Measurements from ENCODE around the gene GGT6. TPM values are rescaled to one million over a fixed set of nuclear protein-coding genes. Genes with fewer than 3 reads are reported as not detected.
A peak's percentile ranks its signal among the peaks of the same experiment; 100 is the strongest.

The GGT6 gene
- polyA plus RNA-seq, 3 donors from 2014 or later: not detected

DNA sequence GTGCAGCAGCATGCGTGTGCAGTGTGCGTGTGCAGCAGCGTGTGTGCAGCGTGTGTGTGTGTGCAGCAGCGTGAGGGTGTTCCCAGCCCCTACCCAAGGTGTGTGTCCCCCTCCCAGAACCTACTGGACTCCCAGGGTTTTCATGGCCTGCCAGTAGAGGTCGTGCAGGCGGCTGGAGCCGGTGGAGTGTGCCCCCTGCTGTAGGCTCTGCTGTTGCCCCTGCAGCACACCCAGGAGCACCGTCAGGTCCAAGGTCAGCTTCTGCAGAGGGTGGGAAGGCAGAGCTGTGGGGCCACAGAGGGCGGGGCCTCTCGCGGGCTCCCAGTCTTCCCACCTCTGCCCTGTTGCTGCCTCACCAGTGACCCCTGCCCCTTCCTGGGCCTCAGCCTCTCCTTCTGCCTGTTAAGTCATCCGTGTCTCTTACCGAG is 20.1 kb downstream of the GGT6 start:
- Mint-ChIP-seq H3K27me3 (ENCODE audit: low read depth in 3 of 3) (peaks cover 0 to 2% (median 0%) of the 10 kb centered on the region in 3 donors), H3K9me3 (no peaks in the 10 kb centered on the region), H3K36me3 (peaks cover 0 to 5% (median 4%) of the 10 kb centered on the region in 3 donors), H3K4me1 (no peaks in the 10 kb centered on the region), H3K27ac (no peak overlapping the region), H3K4me3 (no peak overlapping the region)
- no peak for DNase-seq

DNA sequence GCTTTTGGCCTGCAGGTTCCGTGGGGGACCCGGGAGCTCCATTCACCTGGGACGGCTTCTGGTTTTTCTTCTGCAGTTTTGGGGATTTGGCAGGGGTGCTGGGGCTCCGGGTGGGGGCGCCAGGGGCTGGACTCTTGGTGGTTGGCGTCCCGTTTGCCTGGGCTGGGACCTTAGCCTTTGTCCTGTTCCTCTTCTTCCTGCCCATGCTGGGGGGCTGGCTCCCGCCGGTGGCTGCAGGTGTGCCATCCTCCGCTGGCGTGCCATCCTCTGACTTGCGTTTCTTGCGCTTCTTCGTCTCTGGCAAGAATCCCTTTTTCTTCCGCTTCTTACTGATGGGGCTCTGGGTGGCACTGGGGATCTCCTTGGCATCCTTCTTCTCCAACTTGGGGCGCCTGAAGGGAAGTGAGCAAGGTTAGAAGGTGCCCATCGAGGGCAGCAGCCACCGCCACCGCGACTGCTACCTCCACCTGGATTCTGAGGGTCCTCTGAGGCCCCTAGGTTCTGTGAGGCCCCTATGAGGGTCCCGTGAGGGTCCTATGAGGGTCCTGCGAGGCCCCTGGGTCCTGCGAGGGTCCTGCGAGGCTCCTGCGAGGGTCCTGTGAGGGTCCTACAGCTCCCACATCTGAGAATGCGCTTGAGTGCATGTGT is 20.7 kb downstream of the GGT6 start:
- Mint-ChIP-seq H3K27ac (no peak overlapping the region), H3K4me1 (no peaks in the 10 kb centered on the region), H3K9me3 (no peaks in the 10 kb centered on the region), H3K36me3 (peaks cover 0 to 5% (median 4%) of the 10 kb centered on the region in 3 donors), H3K27me3 (ENCODE audit: low read depth in 3 of 3) (no peaks in the 10 kb centered on the region), H3K4me3 (no peak overlapping the region)
- no peak for DNase-seq

DNA sequence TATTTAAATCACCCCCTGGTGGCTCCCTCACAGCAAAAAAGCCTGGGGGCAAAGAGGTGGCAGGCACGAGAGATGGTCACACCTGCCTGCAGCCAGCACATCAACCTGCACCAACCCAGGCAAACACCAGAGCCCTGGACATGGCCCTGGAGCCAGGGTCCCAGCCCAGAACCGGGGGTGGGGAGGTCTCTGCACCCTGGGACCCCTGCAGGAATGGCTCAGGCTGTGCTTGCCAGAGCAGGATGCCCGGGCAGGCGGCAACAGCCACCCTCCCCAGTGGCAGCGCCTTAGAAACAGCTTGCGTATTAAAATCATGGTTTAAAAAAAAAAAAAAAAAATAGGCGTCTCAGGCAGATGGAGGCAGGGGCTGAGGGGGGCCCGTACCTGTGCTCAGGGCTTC is 21.4 kb downstream of the GGT6 start:
- Mint-ChIP-seq H3K27me3 (ENCODE audit: low read depth in 3 of 3) (peaks cover 0 to 2% (median 0%) of the 10 kb centered on the region in 3 donors), H3K4me1 (no peaks in the 10 kb centered on the region), H3K27ac (no peak overlapping the region), H3K4me3 (no peak overlapping the region), H3K36me3 (peaks cover 0 to 5% (median 4%) of the 10 kb centered on the region in 3 donors), H3K9me3 (no peaks in the 10 kb centered on the region)
- DNase-seq: no peak

DNA sequence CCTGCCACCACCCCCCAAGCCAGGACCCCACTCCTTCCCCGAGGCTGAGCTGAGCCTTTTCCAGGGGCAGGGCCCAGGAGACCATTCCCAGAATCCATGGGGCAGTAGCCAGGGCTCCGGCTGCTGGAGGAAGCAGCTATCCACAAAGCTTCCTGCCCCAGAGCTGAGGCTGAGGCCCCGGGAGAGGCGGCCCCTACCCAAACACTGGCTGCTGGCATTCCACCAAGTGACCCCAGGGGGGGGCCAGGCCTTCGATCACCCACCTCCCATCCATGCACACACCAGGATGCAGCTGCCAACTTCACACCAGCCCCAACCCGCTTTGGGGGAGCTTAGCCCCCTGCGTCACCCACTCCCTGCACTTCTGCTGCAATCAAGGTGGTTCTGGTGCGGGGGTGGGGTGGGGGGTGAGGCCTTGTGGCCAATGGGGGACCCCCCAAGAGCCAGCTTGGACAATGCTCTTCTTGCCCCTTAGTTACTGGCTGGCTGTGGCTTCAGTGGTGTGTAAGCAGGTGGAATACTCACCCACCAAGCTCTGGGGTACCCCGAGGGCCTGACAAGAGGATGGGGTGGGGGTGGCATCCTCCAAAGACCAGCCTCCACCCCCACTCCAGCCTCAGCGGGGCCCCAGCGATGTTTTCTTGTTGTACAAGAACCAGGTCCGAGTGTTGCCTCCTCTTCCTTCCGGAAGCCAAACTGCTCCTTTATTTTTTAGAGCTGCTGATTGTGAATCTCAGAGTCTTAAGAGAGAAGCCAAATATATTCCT is 22.0 kb downstream of the GGT6 start:
- H3K27ac Mint-ChIP-seq: no peak overlapping the region
- no peak overlapping the region for H3K4me3 Mint-ChIP-seq
- DNase-seq: no peak
- peaks cover 0 to 5% (median 4%) of the 10 kb centered on the region in 3 donors for H3K36me3 Mint-ChIP-seq
- H3K27me3 Mint-ChIP-seq (ENCODE audit: low read depth in 3 of 3): peaks cover 0 to 2% (median 0%) of the 10 kb centered on the region in 3 donors
- H3K9me3 Mint-ChIP-seq: no peaks in the 10 kb centered on the region
- H3K4me1 Mint-ChIP-seq: no peaks in the 10 kb centered on the region

DNA sequence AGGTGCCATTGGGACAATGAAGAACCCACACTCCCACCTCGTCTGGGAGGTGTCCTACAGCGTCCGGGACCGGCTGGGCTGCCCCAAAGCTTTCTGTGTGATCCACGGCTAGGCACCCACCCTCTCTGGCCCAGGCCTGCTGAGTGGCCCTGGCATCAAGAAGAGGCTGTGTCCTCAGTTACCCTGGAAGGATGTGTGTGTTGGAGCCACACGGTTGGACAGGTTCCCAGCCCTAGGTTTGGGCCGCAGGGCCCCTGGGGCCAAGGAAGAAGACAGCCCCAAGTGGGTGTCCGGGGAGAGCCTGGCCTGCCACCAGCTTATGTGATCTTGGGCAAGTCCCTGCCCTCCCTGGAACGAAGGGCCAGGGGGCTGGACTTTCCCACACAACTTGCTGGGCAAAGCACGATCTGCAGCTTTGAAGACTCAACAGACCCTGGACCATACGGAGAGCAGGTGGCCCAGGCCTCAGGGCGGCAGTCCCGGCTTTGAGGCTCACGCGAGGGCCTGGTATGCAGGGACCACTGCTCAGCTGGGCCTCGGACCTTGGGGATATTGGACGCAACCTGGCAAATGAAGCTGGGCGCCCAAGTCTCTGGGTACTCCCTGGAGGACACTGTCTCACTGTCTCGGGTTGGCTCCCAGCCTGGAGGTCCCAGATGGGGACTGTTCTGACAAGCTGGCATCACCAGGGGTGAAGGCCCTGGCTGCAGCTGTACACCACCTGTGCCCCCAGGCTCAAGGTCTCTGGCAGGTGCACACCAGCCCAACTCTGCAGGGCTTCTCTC is 22.7 kb downstream of the GGT6 start:
- Mint-ChIP-seq H3K9me3 (no peaks in the 10 kb centered on the region), H3K4me1 (no peaks in the 10 kb centered on the region), H3K36me3 (peaks cover 0 to 5% (median 4%) of the 10 kb centered on the region in 3 donors), H3K27ac (no peak overlapping the region), H3K4me3 (no peak overlapping the region), H3K27me3 (ENCODE audit: low read depth in 3 of 3) (peaks cover 0 to 2% (median 0%) of the 10 kb centered on the region in 3 donors)
- DNase-seq: no peak

DNA sequence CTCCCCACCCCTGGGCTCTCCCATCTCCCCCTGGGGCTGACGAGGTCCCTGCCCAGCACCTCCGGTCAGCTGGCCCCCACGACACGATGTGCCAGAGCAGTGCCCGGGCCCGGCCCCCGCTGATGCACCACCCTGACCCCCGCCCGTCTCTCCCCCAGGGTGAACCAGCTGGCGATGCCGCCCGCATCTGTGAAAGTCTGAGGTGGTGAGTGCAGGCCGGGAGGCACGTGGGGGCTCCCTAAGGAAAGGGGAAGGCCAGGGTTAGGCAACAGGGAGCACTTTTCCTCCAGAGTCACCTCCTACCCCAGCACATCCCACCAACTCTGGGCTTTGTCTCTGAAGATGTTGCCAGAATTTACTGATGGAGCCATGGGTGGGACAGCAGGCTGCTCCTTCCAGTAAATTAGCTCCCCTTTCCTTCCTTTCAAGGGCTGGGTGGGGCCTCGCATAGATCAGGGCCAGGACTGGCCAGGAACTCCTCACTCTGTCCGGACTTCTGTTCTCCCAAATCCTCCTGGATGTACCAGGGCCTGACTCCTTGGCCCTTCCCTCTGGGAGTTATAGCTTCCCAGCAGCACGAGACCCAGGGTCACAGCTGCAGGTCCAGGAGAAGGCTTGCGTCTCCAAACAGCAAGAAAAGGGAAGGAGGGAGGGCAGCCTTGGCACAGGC is 23.5 kb downstream of the GGT6 start:
- no peaks in the 10 kb centered on the region for H3K9me3 Mint-ChIP-seq
- H3K27me3 Mint-ChIP-seq (ENCODE audit: low read depth in 3 of 3): peaks cover 0 to 5% (median 0%) of the 10 kb centered on the region in 3 donors
- no peak for DNase-seq
- no peaks in the 10 kb centered on the region for H3K4me1 Mint-ChIP-seq
- peak overlapping the region in 1 of 6 donors; percentile 15 for H3K27ac Mint-ChIP-seq
- no peak overlapping the region for H3K4me3 Mint-ChIP-seq
- peaks cover 3 to 5% (median 4%) of the 10 kb centered on the region in 3 donors for H3K36me3 Mint-ChIP-seq

DNA sequence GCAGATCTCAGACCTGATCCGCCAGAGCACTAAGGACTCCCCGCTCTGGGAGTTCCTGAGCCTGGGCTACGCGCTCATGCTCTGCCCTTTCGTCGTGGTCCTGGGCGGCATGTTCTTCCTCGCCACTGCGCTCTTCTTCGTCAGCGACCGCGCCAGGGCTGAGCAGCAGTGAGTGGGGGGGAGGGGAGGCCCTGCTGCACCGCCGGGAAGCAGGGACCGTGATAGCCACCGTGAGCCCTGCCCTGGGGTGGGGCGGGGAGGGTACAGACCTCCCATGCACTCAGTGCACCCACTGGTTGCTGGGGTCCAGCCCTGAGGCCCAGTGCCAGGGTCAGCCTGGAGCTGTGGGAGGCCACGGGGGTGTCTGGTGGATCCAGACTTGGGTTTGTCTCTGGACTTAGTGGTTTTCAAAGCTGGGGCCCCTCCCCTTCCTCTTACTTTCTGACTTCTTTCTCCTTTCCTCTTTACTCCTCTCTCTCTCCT is 24.1 kb downstream of the GGT6 start:
- DNase-seq: no peak
- no peak overlapping the region for H3K4me3 Mint-ChIP-seq
- peaks cover 4 to 5% (median 4%) of the 10 kb centered on the region in 3 donors for H3K36me3 Mint-ChIP-seq
- peaks cover 0 to 5% (median 0%) of the 10 kb centered on the region in 3 donors for H3K27me3 Mint-ChIP-seq (ENCODE audit: low read depth in 3 of 3)
- no peak overlapping the region for H3K27ac Mint-ChIP-seq
- no peaks in the 10 kb centered on the region for H3K4me1 Mint-ChIP-seq
- H3K9me3 Mint-ChIP-seq: no peaks in the 10 kb centered on the region

DNA sequence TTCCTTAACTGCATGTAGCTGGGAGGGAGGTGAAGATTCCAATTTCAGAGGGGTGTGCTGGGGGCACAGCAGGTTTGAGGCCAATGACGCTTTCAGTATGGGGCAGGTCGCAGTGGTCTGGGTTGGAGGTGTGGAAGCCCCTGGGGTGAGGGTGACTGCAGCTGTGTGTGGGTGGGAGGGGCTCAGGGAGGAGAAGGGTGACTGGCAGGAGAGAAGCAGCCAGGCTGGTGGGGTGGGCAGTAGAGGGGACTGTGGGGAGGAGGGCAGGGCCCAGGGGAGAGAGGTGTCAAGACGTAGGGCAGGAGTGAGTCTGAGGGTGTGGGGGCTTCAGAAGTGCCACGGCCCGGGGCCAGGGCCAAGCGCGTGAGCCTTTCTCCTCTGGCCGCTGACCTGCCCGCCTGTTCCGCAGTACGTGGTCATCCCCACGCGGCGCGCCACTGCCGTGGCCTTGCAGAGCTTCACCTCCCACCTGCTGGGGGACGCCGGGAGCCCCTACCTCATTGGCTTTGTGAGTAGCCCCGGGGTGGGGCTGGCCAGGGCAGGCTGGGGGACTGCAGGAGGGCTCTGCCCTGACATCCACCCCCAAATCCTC is 24.6 kb downstream of the GGT6 start:
- Mint-ChIP-seq H3K4me1 (no peaks in the 10 kb centered on the region), H3K36me3 (peaks cover 4 to 5% (median 4%) of the 10 kb centered on the region in 3 donors), H3K27ac (no peak overlapping the region), H3K9me3 (no peaks in the 10 kb centered on the region), H3K27me3 (ENCODE audit: low read depth in 3 of 3) (peaks cover 0 to 5% (median 0%) of the 10 kb centered on the region in 3 donors), H3K4me3 (no peak overlapping the region)
- DNase-seq: no peak

DNA sequence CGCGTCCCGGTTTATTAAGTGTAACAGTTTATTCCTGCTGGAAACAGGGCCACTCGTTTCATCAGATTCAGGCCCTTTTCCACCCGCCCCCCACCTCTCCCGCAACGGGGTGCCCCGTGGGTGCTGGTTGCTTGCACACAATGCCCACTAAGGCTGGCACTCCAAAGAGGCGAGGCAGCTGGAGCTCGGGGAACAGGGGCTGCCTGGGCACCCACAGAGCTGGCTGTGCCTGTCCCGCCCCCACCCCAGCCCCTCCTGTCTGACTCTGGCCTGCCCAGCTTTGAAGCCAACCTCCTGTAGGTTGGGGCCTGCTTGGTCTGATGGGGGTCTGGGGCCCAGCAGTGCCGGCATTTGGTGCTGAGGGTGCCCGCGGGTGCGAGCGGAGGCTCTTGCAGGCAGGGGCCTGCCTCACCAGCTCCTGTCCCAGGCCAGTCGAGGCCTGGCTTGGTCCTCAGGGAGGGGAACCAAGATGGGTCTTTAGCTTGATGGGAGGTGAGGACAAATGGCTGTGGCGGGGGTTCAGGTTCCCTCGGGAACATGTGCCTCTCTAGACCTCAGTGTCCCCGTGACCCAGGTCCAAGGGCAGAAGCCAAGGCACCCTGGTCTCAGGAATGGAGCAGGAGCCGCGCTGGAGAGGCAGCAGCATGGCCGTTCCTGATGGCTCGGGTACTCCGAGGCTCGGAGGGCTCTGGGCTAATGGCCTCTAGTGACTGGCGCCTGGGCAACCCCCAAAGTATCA is 25.3 kb downstream of the GGT6 start:
- H3K27ac Mint-ChIP-seq: no peak overlapping the region
- no peak for DNase-seq

DNA sequence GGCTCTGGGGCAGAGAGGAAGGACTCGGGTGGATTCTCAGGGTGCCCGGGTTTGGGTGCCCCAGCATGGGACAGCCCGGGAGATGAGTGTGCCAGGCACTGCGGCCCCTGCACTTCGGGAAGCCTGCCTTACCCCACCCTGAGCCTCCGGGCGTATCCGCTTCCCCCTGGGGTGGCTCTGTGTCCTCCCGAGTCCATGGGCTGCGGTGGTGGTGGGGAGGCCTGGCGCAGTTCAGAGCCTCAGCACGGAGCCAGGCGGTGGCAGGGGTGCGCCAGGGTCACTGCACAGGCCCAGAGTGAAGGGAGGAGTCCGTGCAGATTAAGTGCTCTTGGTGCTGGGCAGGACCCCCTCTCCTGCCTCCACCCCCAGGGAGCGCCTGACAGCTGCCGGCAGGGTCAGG is 25.9 kb downstream of the GGT6 start:
- Mint-ChIP-seq H3K27ac (no peak overlapping the region), H3K9me3 (no peaks in the 10 kb centered on the region), H3K4me3 (no peak overlapping the region), H3K4me1 (no peaks in the 10 kb centered on the region), H3K27me3 (ENCODE audit: low read depth in 3 of 3) (peaks cover 0 to 5% (median 0%) of the 10 kb centered on the region in 3 donors), H3K36me3 (peaks cover 0 to 4% (median under 1%) of the 10 kb centered on the region in 3 donors)
- DNase-seq: no peak

More for the DNA sequence above, 25.3 kb downstream of the GGT6 start:
- Mint-ChIP-seq H3K27me3 (ENCODE audit: low read depth in 3 of 3) (peaks cover 0 to 5% (median 0%) of the 10 kb centered on the region in 3 donors), H3K4me1 (no peaks in the 10 kb centered on the region), H3K9me3 (no peaks in the 10 kb centered on the region), H3K36me3 (peaks cover 4 to 5% (median 4%) of the 10 kb centered on the region in 3 donors), H3K4me3 (no peak overlapping the region)

DNA sequence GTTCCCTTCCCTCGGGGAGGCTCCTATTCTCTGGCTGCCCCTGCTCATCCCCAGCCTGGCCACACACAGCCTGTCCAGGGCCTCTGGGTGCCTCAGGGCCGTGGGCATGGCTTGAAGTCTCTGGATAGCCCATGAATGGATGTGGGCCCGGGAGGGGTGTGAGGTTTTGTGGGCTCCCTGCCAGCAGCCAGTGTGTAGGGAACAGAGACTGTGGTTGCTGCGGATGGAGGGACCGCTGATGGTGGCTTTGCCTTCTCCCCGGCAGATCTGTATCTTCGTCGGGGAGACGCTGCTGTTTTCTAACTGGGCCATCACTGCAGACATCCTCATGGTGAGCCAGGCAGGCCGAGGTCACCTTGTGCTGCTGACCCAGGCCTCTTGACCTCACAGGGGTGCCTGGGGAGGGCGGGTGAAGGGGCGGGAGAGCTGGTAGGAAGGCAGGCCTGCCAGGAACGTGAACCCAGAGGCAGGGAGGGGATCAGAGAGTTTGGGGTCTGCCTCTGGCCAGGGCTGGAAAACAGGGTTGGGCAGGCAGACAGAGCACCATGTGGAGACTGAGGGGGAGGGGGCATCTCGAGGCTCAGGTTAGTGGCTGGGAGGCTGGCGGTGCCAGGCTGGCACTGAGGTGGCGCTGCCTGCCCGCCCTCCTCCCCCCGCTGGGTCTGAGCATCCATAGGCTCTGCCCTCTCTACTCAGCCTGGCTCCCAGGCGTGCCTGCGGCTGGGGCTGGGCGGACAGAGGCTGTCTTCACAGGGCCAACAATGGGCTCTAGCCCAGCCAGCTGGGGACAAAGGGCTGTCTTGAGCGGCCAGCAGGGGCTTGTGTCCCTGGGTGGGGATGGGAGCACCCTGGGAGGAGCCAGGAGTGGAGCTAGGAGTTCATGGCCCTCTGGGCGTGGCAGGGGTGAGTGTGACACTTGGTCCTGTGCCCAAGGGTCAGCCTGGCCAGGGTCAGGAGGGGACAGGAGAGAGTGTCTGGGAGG is 26.6 kb downstream of the GGT6 start:
- no peak for DNase-seq
- Mint-ChIP-seq H3K4me3 (no peak overlapping the region), H3K4me1 (no peaks in the 10 kb centered on the region), H3K36me3 (peaks cover 0 to 4% (median 0%) of the 10 kb centered on the region in 3 donors), H3K9me3 (no peaks in the 10 kb centered on the region), H3K27ac (no peak overlapping the region), H3K27me3 (ENCODE audit: low read depth in 3 of 3) (peaks cover 0 to 5% (median 2%) of the 10 kb centered on the region in 3 donors)

All from immature natural killer cell (primary cell).